Spleen (tissue), 7 donors: ENCODE data around the gene SLC40A1.

Experiments
- CTCF ChIP-seq, 11 experiments: fragments of 200-600 bp in 7 of 11; fragments of 450-650 bp in 4 of 11; sonication (generic) in 4 of 11; IDR thresholded peaks in 8 of 11; conservative IDR thresholded peaks in 3 of 11; 1 replicate in 7 of 11; 2 replicates in 4 of 11; pipeline versions ENCODE4 v1.4.0 to v1.8.0; 2016 to 2021; ENCODE audit warnings: antibody characterized with exemption in 11 of 11, inconsistent platforms in 4 of 11, mild to moderate bottlenecking in 1 of 11
- POLR2A ChIP-seq, 3 donors: fragments of 450-650 bp; IDR thresholded peaks; one replicate each; pipeline ENCODE4 v1.5.1; 2017; ENCODE audit warnings: antibody characterized with exemption in 3 of 3, mild to moderate bottlenecking in 1 of 3
- donor health status: DM: no; HTN: no; CAD: no; lungs with moderate emphysema.
- donor health status: DM: no; HTN: no; CAD: no.
- donor health status: DM: no; HTN: no; CAD: no.

GRCh38 chr2:189581354-189582139 lies 961 bp upstream of the SLC40A1 start:
- no peak for TF ChIP-seq CTCF (IDR thresholded peaks at IDR 0.05 in 8 of 11, conservative IDR thresholded peaks at IDR 0.05 in 3 of 11)
- TF ChIP-seq POLR2A (IDR thresholded peaks at IDR 0.05): no peak
